OCI-LY7 (cell line): ENCODE measurements around the gene CTR9.

ENCODE experiments used
- CTCF ChIP-seq: fragments of 200-600 bp; sonication (generic); conservative IDR thresholded peaks from 2 replicates; pipeline ENCODE4 v1.5.1; 2014; ENCODE audit warnings: mild to moderate bottlenecking, antibody characterized with exemption, low read length, moderate library complexity, mixed read lengths
- EZH2phosphoT487 ChIP-seq: fragments of 200-600 bp; sonication (generic); IDR thresholded peaks from 2 replicates; pipeline ENCODE4 v1.6.1; 2018; ENCODE audit warnings: low read depth, borderline replicate concordance, mild to moderate bottlenecking, mixed run types, antibody characterized with exemption, low read length, moderate library complexity, mixed read lengths

GRCh38 chr11:10779086-10779485 lies 28.0 kb downstream of the CTR9 start:
- TF ChIP-seq CTCF: no peak
- TF ChIP-seq EZH2phosphoT487: no peak
